Hepatocyte (in vitro differentiated cells): ENCODE measurements around the gene GPC5. TPM values are rescaled to one million over a fixed set of nuclear protein-coding genes. Genes with fewer than 3 reads are reported as not detected.

Source experiments
- DNase-seq: peaks from one replicate; pipeline ENCODE4 v3.0.0-alpha.2; 2016; ENCODE audit warnings: low spot score
- H2AFZ ChIP-seq: fragments of 200-600 bp; sonication (generic); 2 replicates; pipeline ENCODE4 v1.6.0; 2016; ENCODE audit warnings: antibody characterized with exemption, mild to moderate bottlenecking
- H3K27ac ChIP-seq: fragments of 200-600 bp; sonication (generic); 2 replicates; pipeline ENCODE4 v1.5.1; 2016; ENCODE audit warnings: mild to moderate bottlenecking
- H3K27me3 ChIP-seq: fragments of 200-600 bp; sonication (generic); 2 replicates; pipeline ENCODE4 v1.6.1; 2016
- H3K36me3 ChIP-seq: fragments of 200-600 bp; sonication (generic); replicated peaks from 2 replicates; pipeline ENCODE4 v1.5.1; 2016; ENCODE audit warnings: low read depth; ENCODE audit not compliant: insufficient read depth
- H3K4me1 ChIP-seq: fragments of 200-600 bp; sonication (generic); 2 replicates; pipeline ENCODE4 v1.5.1; 2016; ENCODE audit warnings: mild to moderate bottlenecking, moderate library complexity; ENCODE audit not compliant: insufficient read depth
- H3K4me2 ChIP-seq: fragments of 200-600 bp; sonication (generic); 2 replicates; pipeline ENCODE4 v1.6.0; 2016
- H3K4me3 ChIP-seq: fragments of 200-600 bp; sonication (generic); 2 replicates; pipeline ENCODE4 v1.5.1; 2016; ENCODE audit warnings: mild to moderate bottlenecking
- H3K79me2 ChIP-seq: fragments of 200-600 bp; sonication (generic); 2 replicates; pipeline ENCODE4 v1.6.0; 2017; ENCODE audit warnings: mild to moderate bottlenecking
- H3K9me2 ChIP-seq: fragments of 200-600 bp; sonication (generic); replicated peaks from 2 replicates; pipeline ENCODE4 v1.6.0; 2017; ENCODE audit warnings: mild to moderate bottlenecking; ENCODE audit not compliant: insufficient read depth
- H3K9me3 ChIP-seq: fragments of 200-600 bp; sonication (generic); 2 replicates; pipeline ENCODE4 v1.5.1; 2016; ENCODE audit warnings: low read depth, mild to moderate bottlenecking
- H4K20me1 ChIP-seq: fragments of 200-600 bp; sonication (generic); 2 replicates; pipeline ENCODE4 v1.6.0; 2016; ENCODE audit warnings: mild to moderate bottlenecking; ENCODE audit not compliant: insufficient read depth, poor library complexity, severe bottlenecking
- CTCF ChIP-seq: fragments of 200-600 bp; sonication (generic); IDR thresholded peaks from 2 replicates; pipeline ENCODE4 v1.5.1; 2016; ENCODE audit warnings: antibody characterized with exemption, mild to moderate bottlenecking; ENCODE audit not compliant: poor library complexity
- EZH2 ChIP-seq: fragments of 200-600 bp; sonication (generic); IDR thresholded peaks from 2 replicates; pipeline ENCODE4 v1.6.1; 2016; ENCODE audit warnings: antibody characterized with exemption, mild to moderate bottlenecking, borderline replicate concordance
- EZH2phosphoT487 ChIP-seq: fragments of 200-600 bp; sonication (generic); IDR thresholded peaks from one replicate; pipeline ENCODE4 v1.6.1; 2018; ENCODE audit warnings: antibody characterized with exemption, mild to moderate bottlenecking, low read depth, moderate library complexity; ENCODE audit not compliant: unreplicated experiment, severe bottlenecking
- WGBS: methylation state at CpG from one replicate; pipeline ENCODE4 v1.1.6; 2016; ENCODE audit warnings: low lambda C conversion rate; ENCODE audit errors: missing lambda C conversion rate; 5-methylcytosine and 5-hydroxymethylcytosine counted together
- polyA plus RNA-seq: library from polyadenylated mRNA; unstranded; fragments of >200 nt; fragmentation: Nextera tagmentation; extraction: Ambion mirVana; gene quantifications from 2 replicates; pipeline ENCODE4 v1.2.1, GENCODE V29; 2016
- total RNA-seq: library from RNA; depleted of rRNA; stranded (reverse); fragments of >200 nt; gene quantifications from 2 replicates; pipeline ENCODE4 v1.2.3, GENCODE V29; 2014

The GPC5 gene
- total and polyA plus RNA-seq, 2 experiments from 2014 or later = 3.9 to 5.4 TPM

GRCh38 chr13:91774397-91774796 lies 376.0 kb downstream of the GPC5 start:
- Histone ChIP-seq H4K20me1 (no peaks in the 10 kb centered on the region), H3K4me1 (peaks cover 5% of the 10 kb centered on the region), H2AFZ (no peak overlapping the region), H3K4me2 (no peak overlapping the region), H3K27ac (no peak overlapping the region), H3K27me3 (no peaks in the 10 kb centered on the region), H3K4me3 (no peak overlapping the region), H3K79me2 (no peaks in the 10 kb centered on the region), H3K9me2 (no peaks in the 10 kb centered on the region), H3K9me3 (no peaks in the 10 kb centered on the region), H3K36me3 (no peaks in the 10 kb centered on the region)
- DNase-seq = no peak
- TF ChIP-seq EZH2phosphoT487 (no peak), CTCF (no peak)
- WGBS = 94% methylated on average over 3 of the region's 3 CpGs

GRCh38 chr13:91776611-91777193 lies 378.3 kb downstream of the GPC5 start:
- H3K9me3 ChIP-seq = no peaks in the 10 kb centered on the region
- no peak for DNase-seq

GRCh38 chr13:91778123-91778522 lies 379.7 kb downstream of the GPC5 start:
- no peaks in the 10 kb centered on the region for H3K79me2 ChIP-seq
- no peak for TF ChIP-seq EZH2
- no peak for TF ChIP-seq EZH2phosphoT487
- no peak for TF ChIP-seq CTCF

More at GRCh38 chr13:91776611-91777193, 378.3 kb downstream of the GPC5 start:
- no peaks in the 10 kb centered on the region for H3K36me3 ChIP-seq
- H3K27me3 ChIP-seq = no peaks in the 10 kb centered on the region
- WGBS = 47% methylated on average over 2 of the region's 2 CpGs
- peaks cover 5% of the 10 kb centered on the region for H3K4me1 ChIP-seq
- no peak overlapping the region for H3K27ac ChIP-seq
- H4K20me1 ChIP-seq = no peaks in the 10 kb centered on the region
- no peak overlapping the region for H2AFZ ChIP-seq
- H3K79me2 ChIP-seq = no peaks in the 10 kb centered on the region
- no peak overlapping the region for H3K4me2 ChIP-seq
- TF ChIP-seq EZH2 = no peak
- no peak for TF ChIP-seq CTCF
- no peak for TF ChIP-seq EZH2phosphoT487
- H3K4me3 ChIP-seq = no peak overlapping the region
- H3K9me2 ChIP-seq = no peaks in the 10 kb centered on the region

More at GRCh38 chr13:91778123-91778522, 379.7 kb downstream of the GPC5 start:
- 85% methylated on average over 4 of the region's 4 CpGs for WGBS
- Histone ChIP-seq H3K9me3 (no peaks in the 10 kb centered on the region), H3K36me3 (no peaks in the 10 kb centered on the region), H3K4me2 (no peak overlapping the region), H2AFZ (no peak overlapping the region), H3K27ac (no peak overlapping the region), H3K9me2 (no peaks in the 10 kb centered on the region), H3K4me1 (peaks cover 5% of the 10 kb centered on the region), H4K20me1 (no peaks in the 10 kb centered on the region), H3K27me3 (no peaks in the 10 kb centered on the region), H3K4me3 (no peak overlapping the region)
- no peak for DNase-seq
